Measurements from ENCODE around the gene EPHA8.

EPHA8 gene

GRCh38 chr1:22563671-22564602 lies 648 bp downstream of the EPHA8 start:
- TF ChIP-seq CTCF (IDR thresholded peaks at IDR 0.05; ENCODE audit: borderline replicate concordance, insufficient read depth, low read depth, low read length): no peak
- H3K4me3 ChIP-seq (ENCODE audit: low read depth, low read length): no peak overlapping the region

GRCh38 chr1:22566161-22566560 lies 2.9 kb downstream of the EPHA8 start:
- TF ChIP-seq CTCF (IDR thresholded peaks at IDR 0.05; ENCODE audit: borderline replicate concordance, insufficient read depth, low read depth, low read length): no peak
- no peak overlapping the region for H3K4me3 ChIP-seq (ENCODE audit: low read depth, low read length)

- no peak overlapping the region for H3K4me3 ChIP-seq (ENCODE audit: low read depth, low read length)
- TF ChIP-seq CTCF (IDR thresholded peaks at IDR 0.05; ENCODE audit: borderline replicate concordance, insufficient read depth, low read depth, low read length): no peak
Observed at GRCh38 chr1:22567197-22567596, 3.9 kb downstream of the EPHA8 start.

GRCh38 chr1:22567994-22568393 lies 4.7 kb downstream of the EPHA8 start:
- TF ChIP-seq CTCF (IDR thresholded peaks at IDR 0.05; ENCODE audit: borderline replicate concordance, insufficient read depth, low read depth, low read length): no peak
- H3K4me3 ChIP-seq (ENCODE audit: low read depth, low read length): no peak overlapping the region

- TF ChIP-seq CTCF (IDR thresholded peaks at IDR 0.05; ENCODE audit: borderline replicate concordance, insufficient read depth, low read depth, low read length): no peak
- no peak overlapping the region for H3K4me3 ChIP-seq (ENCODE audit: low read depth, low read length)
Observed at GRCh38 chr1:22569269-22569668, 6.0 kb downstream of the EPHA8 start.

GRCh38 chr1:22570140-22570909 lies 7.0 kb downstream of the EPHA8 start:
- TF ChIP-seq CTCF (IDR thresholded peaks at IDR 0.05; ENCODE audit: borderline replicate concordance, insufficient read depth, low read depth, low read length): no peak
- H3K4me3 ChIP-seq (ENCODE audit: low read depth, low read length): no peak overlapping the region

Data from GM12875 (cell line).